ENCODE results near the gene ODAM. TPM values are rescaled to one million over a fixed set of nuclear protein-coding genes. Genes with fewer than 3 reads are reported as not detected.
"Not testable (repeated sequence)": the region's sequence is repeated elsewhere in the genome, so short reads cannot be mapped to it uniquely, and the experiment has no call there.

Gene ODAM
- total RNA-seq, 1 experiment from 2014 or later = not detected

- Histone ChIP-seq H3K27me3 (ENCODE audit: insufficient read depth, low read length) (no peaks in the 10 kb centered on the region), H2BK15ac (ENCODE audit: low read depth, low read length) (no peak overlapping the region), H2BK12ac (ENCODE audit: insufficient read length, low read depth, low read length) (no peak overlapping the region), H2AK5ac (ENCODE audit: insufficient read length, low read length) (no peak overlapping the region), H3K9me3 (ENCODE audit: control insufficient read depth, low read depth, low read length) (no peaks in the 10 kb centered on the region), H3K14ac (ENCODE audit: insufficient read depth, low read length) (no peak overlapping the region), H3K4me2 (ENCODE audit: insufficient read depth, insufficient read length, low read length) (no peak overlapping the region), H3K18ac (ENCODE audit: insufficient read length, low read depth, low read length) (no peak overlapping the region), H2BK120ac (ENCODE audit: low read depth, low read length, poor library complexity, severe bottlenecking) (no peak overlapping the region), H2BK5ac (ENCODE audit: insufficient read length, low read length) (no peak overlapping the region), H4K8ac (replicated peaks; ENCODE audit: insufficient read length, low read depth, low read length) (no peak overlapping the region), H3K23ac (ENCODE audit: insufficient read length, low read depth, low read length) (no peak overlapping the region), H3K79me2 (ENCODE audit: insufficient read depth, low read length) (no peaks in the 10 kb centered on the region), H3K4me1 (ENCODE audit: insufficient read depth, low read length) (no peaks in the 10 kb centered on the region; the same call in 1 of the 2 replicates), H4K20me1 (ENCODE audit: control insufficient read depth, insufficient read depth, insufficient read length) (no peaks in the 10 kb centered on the region), H2BK20ac (ENCODE audit: low read depth, low read length, poor library complexity, severe bottlenecking) (no peak overlapping the region), H3K23me2 (ENCODE audit: insufficient read length, low read depth, low read length, poor library complexity, severe bottlenecking) (no peaks in the 10 kb centered on the region), H4K5ac (ENCODE audit: insufficient read length, low read depth, low read length) (no peak overlapping the region), H3K27ac (ENCODE audit: insufficient read length, low read depth, low read length) (no peak overlapping the region), H3T11ph (ENCODE audit: low read length) (no peak overlapping the region), H3K56ac (ENCODE audit: insufficient read length, low read depth, low read length) (no peak overlapping the region), H4K91ac (ENCODE audit: insufficient read length, low read depth, low read length) (no peak overlapping the region), H3K4ac (ENCODE audit: low read depth, low read length) (no peak overlapping the region), H3K79me1 (ENCODE audit: insufficient read depth, low read depth, low read length, poor library complexity, severe bottlenecking) (no peaks in the 10 kb centered on the region), H2AFZ (ENCODE audit: low read length) (no peak overlapping the region), H3K9ac (ENCODE audit: extremely low read depth, insufficient read length, low read length) (no peak overlapping the region)
- Mint-ChIP-seq H3K27me3 (ENCODE audit: low read depth) (no peaks in the 10 kb centered on the region), H3K4me1 (no peaks in the 10 kb centered on the region), H3K36me3 (ENCODE audit: insufficient read depth in 1 of 3, low read depth in 3 of 3) (no peaks in the 10 kb centered on the region), H3K4me3 (no peak overlapping the region), H3K27ac (no peak overlapping the region), H3K9me3 (no peaks in the 10 kb centered on the region)
- no peak for TF ChIP-seq CTCF (conservative IDR thresholded peaks at IDR 0.05)
- DNase-seq = no peak
- no CpG with 5 or more reads among the region's 5 CpGs for WGBS (ENCODE audit: extremely low coverage, insufficient read length, low lambda C conversion rate)
Measured at GRCh38 chr4:70239884-70240591, 44.5 kb downstream of the ODAM start.

- H3K27ac Mint-ChIP-seq; H3K14ac ChIP-seq (ENCODE audit: insufficient read depth, low read length); H3K27me3 ChIP-seq (ENCODE audit: insufficient read depth, low read length); H3T11ph ChIP-seq (ENCODE audit: low read length); H3K9me3 ChIP-seq (ENCODE audit: control insufficient read depth, low read depth, low read length); H3K18ac ChIP-seq (ENCODE audit: insufficient read length, low read depth, low read length); DNase-seq; H2AFZ ChIP-seq (ENCODE audit: low read length); H4K5ac ChIP-seq (ENCODE audit: insufficient read length, low read depth, low read length); H3K27me3 Mint-ChIP-seq (ENCODE audit: low read depth); H3K4me1 ChIP-seq (ENCODE audit: insufficient read depth, low read length); H3K9ac ChIP-seq (ENCODE audit: extremely low read depth, insufficient read length, low read length); H3K79me1 ChIP-seq (ENCODE audit: insufficient read depth, low read depth, low read length, poor library complexity, severe bottlenecking); H4K20me1 ChIP-seq (ENCODE audit: control insufficient read depth, insufficient read depth, insufficient read length); H4K8ac ChIP-seq (replicated peaks; ENCODE audit: insufficient read length, low read depth, low read length); H3K56ac ChIP-seq (ENCODE audit: insufficient read length, low read depth, low read length); H4K91ac ChIP-seq (ENCODE audit: insufficient read length, low read depth, low read length); H3K79me2 ChIP-seq (ENCODE audit: insufficient read depth, low read length); H3K36me3 Mint-ChIP-seq (ENCODE audit: insufficient read depth in 1 of 3, low read depth in 3 of 3); H2BK12ac ChIP-seq (ENCODE audit: insufficient read length, low read depth, low read length); H3K23ac ChIP-seq (ENCODE audit: insufficient read length, low read depth, low read length); H2BK20ac ChIP-seq (ENCODE audit: low read depth, low read length, poor library complexity, severe bottlenecking); H2AK5ac ChIP-seq (ENCODE audit: insufficient read length, low read length); H3K4me2 ChIP-seq (ENCODE audit: insufficient read depth, insufficient read length, low read length); H3K23me2 ChIP-seq (ENCODE audit: insufficient read length, low read depth, low read length, poor library complexity, severe bottlenecking); H2BK120ac ChIP-seq (ENCODE audit: low read depth, low read length, poor library complexity, severe bottlenecking); H3K4me1 Mint-ChIP-seq; H2BK5ac ChIP-seq (ENCODE audit: insufficient read length, low read length); H2BK15ac ChIP-seq (ENCODE audit: low read depth, low read length); H3K4ac ChIP-seq (ENCODE audit: low read depth, low read length); H3K9me3 Mint-ChIP-seq; H3K4me3 Mint-ChIP-seq; H3K27ac ChIP-seq (ENCODE audit: insufficient read length, low read depth, low read length): not testable (repeated sequence)
- no CpG with 5 or more reads among the region's 3 CpGs for WGBS (ENCODE audit: extremely low coverage, insufficient read length, low lambda C conversion rate)
Measured at GRCh38 chr4:70242297-70242696, 46.8 kb downstream of the ODAM start, which contains the start of gene CSN3. CSN3 (plus strand) TSS chr4:70242597; CDS start chr4:70244820, 2,223 bp downstream.

Data from H9 (cell line).